GM23338 (cell line): ENCODE results near the gene RELL1. TPM values are rescaled to one million over a fixed set of nuclear protein-coding genes. Genes with fewer than 3 reads are reported as not detected.

ENCODE experiments used
- ATAC-seq: fragments of 200-7000 bp; cut with Tn5 transposase; 3 replicates; pipeline ENCODE4 v1.9.1; 2020
- DNase-seq: peaks from one replicate; pipeline ENCODE4 v3.0.0-alpha.2; 2015; ENCODE audit warnings: low spot score
- H2AFZ ChIP-seq: fragments of 200-600 bp; sonication (generic); 2 replicates; pipeline ENCODE4 v1.8.0; 2016; ENCODE audit warnings: antibody characterized with exemption, mild to moderate bottlenecking, moderate library complexity
- H3F3A ChIP-seq: fragments of 200-600 bp; sonication (generic); replicated peaks from 2 replicates; pipeline ENCODE4 v1.8.0; 2017; ENCODE audit warnings: antibody characterized with exemption, mixed run types, low read depth
- H3K27ac ChIP-seq: fragments of 200-600 bp; sonication (generic); 2 replicates; pipeline ENCODE4 v1.6.1; 2016; ENCODE audit warnings: low read depth
- H3K27me3 ChIP-seq: fragments of 200-600 bp; sonication (generic); 2 replicates; pipeline ENCODE4 v1.8.0; 2016; ENCODE audit warnings: mild to moderate bottlenecking, mixed run types, moderate library complexity; ENCODE audit not compliant: insufficient read depth
- H3K36me3 ChIP-seq: fragments of 200-600 bp; sonication (generic); 2 replicates; pipeline ENCODE4 v1.8.0; 2016; ENCODE audit warnings: mild to moderate bottlenecking; ENCODE audit not compliant: insufficient read depth
- H3K4me1 ChIP-seq: fragments of 200-600 bp; sonication (generic); 2 replicates; pipeline ENCODE4 v1.8.0; 2016; ENCODE audit warnings: mild to moderate bottlenecking, moderate library complexity; ENCODE audit not compliant: insufficient read depth
- H3K4me2 ChIP-seq: fragments of 200-600 bp; sonication (generic); 2 replicates; pipeline ENCODE4 v1.7.1; 2017; ENCODE audit warnings: mixed run types
- H3K4me3 ChIP-seq: fragments of 200-600 bp; sonication (generic); 2 replicates; pipeline ENCODE4 v1.6.1; 2016; ENCODE audit warnings: mixed run types
- H3K79me2 ChIP-seq: fragments of 200-600 bp; sonication (generic); replicated peaks from 2 replicates; pipeline ENCODE4 v1.8.0; 2017; ENCODE audit warnings: mild to moderate bottlenecking; ENCODE audit not compliant: insufficient read depth
- H3K9me2 ChIP-seq: fragments of 200-600 bp; sonication (generic); 2 replicates; pipeline ENCODE4 v1.8.0; 2017; ENCODE audit not compliant: insufficient read depth
- H4K20me1 ChIP-seq: fragments of 200-600 bp; sonication (generic); replicated peaks from 2 replicates; pipeline ENCODE4 v1.8.0; 2017; ENCODE audit warnings: mild to moderate bottlenecking; ENCODE audit not compliant: insufficient read depth
- H3K27ac Mint-ChIP-seq: 2 replicates; pipeline ENCODE4 v1.8.0; 2020; ENCODE audit warnings: inconsistent platforms, mild to moderate bottlenecking, moderate library complexity, mixed read lengths
- H3K27me3 Mint-ChIP-seq: 3 replicates; pipeline ENCODE4 v1.8.0; 2022; ENCODE audit warnings: low read depth, mild to moderate bottlenecking, moderate library complexity, mixed read lengths, inconsistent platforms; ENCODE audit not compliant: insufficient read depth, poor library complexity
- H3K36me3 Mint-ChIP-seq: 3 replicates; pipeline ENCODE4 v1.8.0; 2021; ENCODE audit warnings: low read depth, mild to moderate bottlenecking, inconsistent platforms, moderate library complexity, mixed read lengths
- H3K4me1 Mint-ChIP-seq: 3 replicates; pipeline ENCODE4 v1.8.0; 2020; ENCODE audit warnings: mild to moderate bottlenecking, inconsistent platforms, mixed read lengths
- H3K4me3 Mint-ChIP-seq: 3 replicates; pipeline ENCODE4 v1.8.0; 2021; ENCODE audit warnings: moderate library complexity, mild to moderate bottlenecking, inconsistent platforms, mixed read lengths
- H3K9me3 Mint-ChIP-seq: 3 replicates; pipeline ENCODE4 v1.8.0; 2020; ENCODE audit warnings: moderate library complexity, mild to moderate bottlenecking, inconsistent platforms, mixed read lengths
- CREB1 ChIP-seq: fragments of 250-450 bp; sonication (Bioruptor Pico); IDR thresholded peaks from 2 replicates; pipeline ENCODE4 v1.5.0; 2020; ENCODE audit warnings: low read depth, mild to moderate bottlenecking, moderate library complexity
- EZH2 ChIP-seq: fragments of 200-600 bp; sonication (generic); IDR thresholded peaks from one replicate; pipeline ENCODE4 v1.8.0; 2017; ENCODE audit warnings: antibody characterized with exemption, mild to moderate bottlenecking, low read depth; ENCODE audit not compliant: unreplicated experiment
- JUNB ChIP-seq: IDR thresholded peaks from one replicate; pipeline ENCODE4 v1.6.1; 2016; ENCODE audit warnings: antibody characterized with exemption; ENCODE audit not compliant: unreplicated experiment
- POLR2AphosphoS5 ChIP-seq: IDR thresholded peaks from 2 replicates; pipeline ENCODE4 v1.6.1; 2016; ENCODE audit warnings: antibody characterized with exemption, low read depth
- STAT1 ChIP-seq: IDR thresholded peaks from one replicate; pipeline ENCODE4 v1.6.1; 2016; ENCODE audit warnings: antibody characterized with exemption; ENCODE audit not compliant: unreplicated experiment
- ZNF331 ChIP-seq: fragments of 250-450 bp; sonication (Bioruptor Pico); IDR thresholded peaks from 2 replicates; pipeline ENCODE4 v1.5.0; 2020; ENCODE audit warnings: low read depth, mild to moderate bottlenecking, moderate library complexity
- polyA plus RNA-seq: library from polyadenylated mRNA; unstranded; fragments of >200 nt; fragmentation: Nextera tagmentation; extraction: Ambion mirVana; gene quantifications from 2 replicates; pipeline ENCODE4 v1.2.1, GENCODE V29; 2016
- total RNA-seq: library from RNA; depleted of rRNA; stranded (reverse); fragments of >200 nt; shearing (Covaris generic); gene quantifications from 2 replicates; pipeline ENCODE4 v1.2.3, GENCODE V29; 2014
- TF ChIP-seq, protein P1 (sequence below): IDR thresholded peaks from 2 replicates; pipeline ENCODE4 v1.6.1; 2016; ENCODE audit warnings: antibody characterized with exemption
- TF ChIP-seq, protein P2 (sequence below): IDR thresholded peaks from one replicate; pipeline ENCODE4 v1.6.1; 2018; ENCODE audit warnings: antibody characterized with exemption; ENCODE audit not compliant: unreplicated experiment

RELL1 gene
- total and polyA plus RNA-seq, 2 experiments from 2014 or later: 2.8 to 28.5 TPM

DNA sequence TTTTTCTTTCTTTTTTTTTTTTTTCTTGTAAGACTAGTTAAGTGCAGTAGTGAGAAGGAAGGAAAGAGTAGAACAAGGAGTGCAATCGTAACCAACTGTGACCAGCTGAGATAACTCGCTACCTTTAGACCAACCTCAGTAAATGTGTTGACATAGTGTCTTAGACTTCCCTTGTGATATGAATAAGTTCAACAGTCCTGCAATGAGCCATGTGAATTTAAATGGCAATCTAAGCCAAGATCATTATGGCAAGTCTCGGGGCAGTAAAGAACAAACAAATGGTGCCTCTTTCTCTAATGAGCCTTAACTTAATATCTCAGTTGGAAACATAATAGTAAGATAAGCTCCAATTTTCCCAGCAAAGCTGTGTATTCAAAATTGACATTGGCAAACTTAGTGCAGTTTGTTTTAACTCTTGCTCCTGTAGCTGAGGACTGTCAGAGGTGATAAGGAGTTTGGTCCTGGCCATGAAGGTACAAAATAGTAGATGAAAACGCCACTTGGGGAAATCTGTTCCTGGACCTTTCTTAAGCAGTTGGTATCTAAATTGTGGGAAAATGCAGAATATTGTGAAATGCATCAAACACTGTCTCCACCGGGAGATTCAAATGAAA is 13.8 kb upstream of the RELL1 start:
- Histone ChIP-seq H3K4me3 (no peak overlapping the region), H3K4me2 (no peak overlapping the region), H3K27me3 (no peaks in the 10 kb centered on the region), H3K79me2 (no peaks in the 10 kb centered on the region), H3K4me1 (no peaks in the 10 kb centered on the region), H3F3A (no peaks in the 10 kb centered on the region), H4K20me1 (no peaks in the 10 kb centered on the region), H3K36me3 (no peaks in the 10 kb centered on the region), H2AFZ (no peak overlapping the region), H3K27ac (no peak overlapping the region), H3K9me2 (no peaks in the 10 kb centered on the region)
- ATAC-seq (no peak), DNase-seq (no peak)
- Mint-ChIP-seq H3K4me1 (peaks cover 9% of the 10 kb centered on the region), H3K9me3 (no peaks in the 10 kb centered on the region), H3K27ac (no peak overlapping the region), H3K36me3 (no peaks in the 10 kb centered on the region), H3K4me3 (no peak overlapping the region), H3K27me3 (no peaks in the 10 kb centered on the region)
- TF ChIP-seq JUNB: no peak
- no peak for TF ChIP-seq POLR2AphosphoS5

DNA sequence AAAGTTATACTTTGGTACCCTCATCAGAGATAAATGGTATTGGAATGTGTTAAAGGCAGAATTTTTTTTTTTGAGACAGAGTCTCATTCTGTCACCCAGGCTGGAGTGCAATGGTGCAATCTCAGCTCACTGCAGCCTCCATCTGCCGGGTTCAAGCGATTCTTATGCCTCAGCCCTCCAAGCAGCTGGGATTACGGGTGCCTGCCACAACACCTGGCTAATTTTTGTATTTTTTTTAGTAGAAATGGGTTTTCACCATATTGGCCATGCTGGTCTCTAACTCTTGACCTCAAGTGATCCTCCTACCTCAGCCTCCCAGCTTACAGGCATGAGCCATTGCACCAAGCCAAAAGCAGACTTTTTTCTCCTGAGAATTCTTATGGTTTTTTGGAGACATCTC is 11.4 kb upstream of the RELL1 start:
- H3K4me3 Mint-ChIP-seq: no peak overlapping the region
- H3K36me3 ChIP-seq: no peaks in the 10 kb centered on the region
- peaks cover 9% of the 10 kb centered on the region for H3K4me1 Mint-ChIP-seq

More for the DNA sequence above, 11.4 kb upstream of the RELL1 start:
- ATAC-seq (no peak), DNase-seq (no peak)
- H3F3A ChIP-seq: no peaks in the 10 kb centered on the region
- no peaks in the 10 kb centered on the region for H3K79me2 ChIP-seq
- H3K9me2 ChIP-seq: no peaks in the 10 kb centered on the region
- H4K20me1 ChIP-seq: no peaks in the 10 kb centered on the region
- Mint-ChIP-seq H3K27me3 (no peaks in the 10 kb centered on the region), H3K36me3 (no peaks in the 10 kb centered on the region; the same call in 2 of the 3 replicates), H3K9me3 (peaks cover 1% of the 10 kb centered on the region; the same call in 2 of the 3 replicates), H3K27ac (no peak overlapping the region)
- no peak overlapping the region for H3K4me2 ChIP-seq
- TF ChIP-seq ZNF331 (CRISPR knock-in tag): no peak
- TF ChIP-seq CREB1 (CRISPR knock-in tag): no peak
- no peak for TF ChIP-seq STAT1
- TF ChIP-seq, protein P1, sequence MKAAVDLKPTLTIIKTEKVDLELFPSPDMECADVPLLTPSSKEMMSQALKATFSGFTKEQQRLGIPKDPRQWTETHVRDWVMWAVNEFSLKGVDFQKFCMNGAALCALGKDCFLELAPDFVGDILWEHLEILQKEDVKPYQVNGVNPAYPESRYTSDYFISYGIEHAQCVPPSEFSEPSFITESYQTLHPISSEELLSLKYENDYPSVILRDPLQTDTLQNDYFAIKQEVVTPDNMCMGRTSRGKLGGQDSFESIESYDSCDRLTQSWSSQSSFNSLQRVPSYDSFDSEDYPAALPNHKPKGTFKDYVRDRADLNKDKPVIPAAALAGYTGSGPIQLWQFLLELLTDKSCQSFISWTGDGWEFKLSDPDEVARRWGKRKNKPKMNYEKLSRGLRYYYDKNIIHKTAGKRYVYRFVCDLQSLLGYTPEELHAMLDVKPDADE: no peak
- TF ChIP-seq EZH2: no peak
- no peak for TF ChIP-seq JUNB
- TF ChIP-seq, protein P2, sequence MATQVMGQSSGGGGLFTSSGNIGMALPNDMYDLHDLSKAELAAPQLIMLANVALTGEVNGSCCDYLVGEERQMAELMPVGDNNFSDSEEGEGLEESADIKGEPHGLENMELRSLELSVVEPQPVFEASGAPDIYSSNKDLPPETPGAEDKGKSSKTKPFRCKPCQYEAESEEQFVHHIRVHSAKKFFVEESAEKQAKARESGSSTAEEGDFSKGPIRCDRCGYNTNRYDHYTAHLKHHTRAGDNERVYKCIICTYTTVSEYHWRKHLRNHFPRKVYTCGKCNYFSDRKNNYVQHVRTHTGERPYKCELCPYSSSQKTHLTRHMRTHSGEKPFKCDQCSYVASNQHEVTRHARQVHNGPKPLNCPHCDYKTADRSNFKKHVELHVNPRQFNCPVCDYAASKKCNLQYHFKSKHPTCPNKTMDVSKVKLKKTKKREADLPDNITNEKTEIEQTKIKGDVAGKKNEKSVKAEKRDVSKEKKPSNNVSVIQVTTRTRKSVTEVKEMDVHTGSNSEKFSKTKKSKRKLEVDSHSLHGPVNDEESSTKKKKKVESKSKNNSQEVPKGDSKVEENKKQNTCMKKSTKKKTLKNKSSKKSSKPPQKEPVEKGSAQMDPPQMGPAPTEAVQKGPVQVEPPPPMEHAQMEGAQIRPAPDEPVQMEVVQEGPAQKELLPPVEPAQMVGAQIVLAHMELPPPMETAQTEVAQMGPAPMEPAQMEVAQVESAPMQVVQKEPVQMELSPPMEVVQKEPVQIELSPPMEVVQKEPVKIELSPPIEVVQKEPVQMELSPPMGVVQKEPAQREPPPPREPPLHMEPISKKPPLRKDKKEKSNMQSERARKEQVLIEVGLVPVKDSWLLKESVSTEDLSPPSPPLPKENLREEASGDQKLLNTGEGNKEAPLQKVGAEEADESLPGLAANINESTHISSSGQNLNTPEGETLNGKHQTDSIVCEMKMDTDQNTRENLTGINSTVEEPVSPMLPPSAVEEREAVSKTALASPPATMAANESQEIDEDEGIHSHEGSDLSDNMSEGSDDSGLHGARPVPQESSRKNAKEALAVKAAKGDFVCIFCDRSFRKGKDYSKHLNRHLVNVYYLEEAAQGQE: no peak
- no peak overlapping the region for H3K4me3 ChIP-seq
- H3K27ac ChIP-seq: no peak overlapping the region
- H2AFZ ChIP-seq: no peak overlapping the region; the same call in 1 of the 2 replicates
- no peaks in the 10 kb centered on the region for H3K27me3 ChIP-seq
- no peaks in the 10 kb centered on the region for H3K4me1 ChIP-seq
